ENCODE results near the gene SLC29A1.
A peak's percentile ranks its signal among the peaks of the same experiment; 100 is the strongest.

The SLC29A1 gene

GRCh38 chr6:44237813-44238433 is 14.5 kb downstream of the SLC29A1 start:
- DNase-seq, result no peak

GRCh38 chr6:44238687-44239350 is 15.4 kb downstream of the SLC29A1 start:
- no peak for DNase-seq

- DNase-seq, result no peak
These were observed 19.9 kb downstream of the SLC29A1 start for GRCh38 chr6:44243345-44243744.

GRCh38 chr6:44245391-44245911 is 22.1 kb downstream of the SLC29A1 start:
- DNase-seq, result no peak

GRCh38 chr6:44245912-44246662 is 22.7 kb downstream of the SLC29A1 start:
- no peak for DNase-seq

GRCh38 chr6:44246663-44247337 is 23.4 kb downstream of the SLC29A1 start, which contains the start of gene HSP90AB1:
Gene HSP90AB1 (plus strand): TSS chr6:44247101. CDS start chr6:44248630, 1,529 bp downstream.
- peak; percentile 75 for DNase-seq

GRCh38 chr6:44247338-44248302 is 24.2 kb downstream of the SLC29A1 start:
- no peak for DNase-seq

GRCh38 chr6:44248579-44248978 is 25.2 kb downstream of the SLC29A1 start:
- no peak for DNase-seq

GRCh38 chr6:44249082-44249748 is 25.8 kb downstream of the SLC29A1 start:
- no peak for DNase-seq

- DNase-seq, result no peak
These were observed 26.8 kb downstream of the SLC29A1 start for GRCh38 chr6:44250067-44250717.

- no peak for DNase-seq
These were observed 27.3 kb downstream of the SLC29A1 start for GRCh38 chr6:44250718-44251123.

GRCh38 chr6:44251576-44252524 is 28.5 kb downstream of the SLC29A1 start:
- no peak for DNase-seq

GRCh38 chr6:44253307-44254101 is 30.1 kb downstream of the SLC29A1 start:
- no peak for DNase-seq

GRCh38 chr6:44254191-44255104 is 31.1 kb downstream of the SLC29A1 start:
- no peak for DNase-seq

- no peak for DNase-seq
These were observed 31.9 kb downstream of the SLC29A1 start for GRCh38 chr6:44255105-44255808.

- DNase-seq, result no peak
These were observed 32.7 kb downstream of the SLC29A1 start for GRCh38 chr6:44255871-44256774.
